ENCODE data around the gene CYTL1.

DNA sequence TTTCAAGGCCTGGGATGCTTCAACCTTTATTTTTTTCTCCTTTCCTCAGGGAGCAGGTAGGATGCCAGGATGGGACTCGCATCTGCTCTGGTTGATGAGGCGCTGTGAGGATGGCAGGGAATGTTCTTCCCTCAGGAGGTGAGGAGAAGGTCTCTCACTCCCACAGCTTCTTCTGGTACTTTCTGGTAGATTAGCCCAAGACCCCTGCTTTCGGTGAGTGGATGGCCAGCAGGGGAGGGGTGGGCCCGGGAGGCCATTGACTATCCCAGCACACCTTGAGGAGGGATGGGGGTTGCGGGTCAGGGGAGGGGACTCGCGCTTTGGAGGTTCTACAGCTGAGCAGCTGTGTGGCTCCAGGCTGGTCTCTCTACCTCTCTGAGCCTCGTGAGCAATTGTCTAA, 14.8 kb downstream of the CYTL1 start:
- TF ChIP-seq, protein P1, sequence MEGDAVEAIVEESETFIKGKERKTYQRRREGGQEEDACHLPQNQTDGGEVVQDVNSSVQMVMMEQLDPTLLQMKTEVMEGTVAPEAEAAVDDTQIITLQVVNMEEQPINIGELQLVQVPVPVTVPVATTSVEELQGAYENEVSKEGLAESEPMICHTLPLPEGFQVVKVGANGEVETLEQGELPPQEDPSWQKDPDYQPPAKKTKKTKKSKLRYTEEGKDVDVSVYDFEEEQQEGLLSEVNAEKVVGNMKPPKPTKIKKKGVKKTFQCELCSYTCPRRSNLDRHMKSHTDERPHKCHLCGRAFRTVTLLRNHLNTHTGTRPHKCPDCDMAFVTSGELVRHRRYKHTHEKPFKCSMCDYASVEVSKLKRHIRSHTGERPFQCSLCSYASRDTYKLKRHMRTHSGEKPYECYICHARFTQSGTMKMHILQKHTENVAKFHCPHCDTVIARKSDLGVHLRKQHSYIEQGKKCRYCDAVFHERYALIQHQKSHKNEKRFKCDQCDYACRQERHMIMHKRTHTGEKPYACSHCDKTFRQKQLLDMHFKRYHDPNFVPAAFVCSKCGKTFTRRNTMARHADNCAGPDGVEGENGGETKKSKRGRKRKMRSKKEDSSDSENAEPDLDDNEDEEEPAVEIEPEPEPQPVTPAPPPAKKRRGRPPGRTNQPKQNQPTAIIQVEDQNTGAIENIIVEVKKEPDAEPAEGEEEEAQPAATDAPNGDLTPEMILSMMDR (IDR thresholded peaks at IDR 0.05) = no peak
- TF ChIP-seq POLR2AphosphoS5 (IDR thresholded peaks at IDR 0.05; ENCODE audit: insufficient read depth in 1 of 2, low read depth in 1 of 2) (no peak), POLR2A (IDR thresholded peaks at IDR 0.05) (no peak)

All from vagina (tissue), 2 donors.